Measurements from ENCODE around the gene ADAMTS8. TPM values are rescaled to one million over a fixed set of nuclear protein-coding genes. Genes with fewer than 3 reads are reported as not detected.

ADAMTS8 gene
- polyA plus RNA-seq, 1 of the 3 experiments (the other 2 are of a cell fraction): not detected

DNA sequence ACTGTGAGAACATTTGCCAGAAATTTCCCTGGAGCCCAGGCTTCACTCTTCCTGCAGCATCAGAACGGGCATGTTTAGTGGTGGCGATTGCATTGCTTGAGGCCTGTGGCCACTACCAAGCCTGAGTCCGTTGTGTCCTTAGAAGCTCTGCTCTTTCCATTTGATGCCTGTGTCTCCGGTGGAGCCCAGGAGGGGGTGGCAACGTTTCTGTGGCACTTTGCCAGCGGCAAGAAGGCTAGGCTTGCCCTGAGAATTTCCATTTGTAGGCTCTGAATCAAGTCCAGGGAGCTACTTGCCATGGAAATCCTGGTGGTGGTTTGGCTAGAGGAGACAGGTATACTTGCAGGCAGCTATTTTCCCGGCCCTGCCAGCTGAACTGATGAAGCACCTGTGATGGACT lies 47.1 kb downstream of the ADAMTS8 start:
- Histone ChIP-seq H3K4me1 (ENCODE audit: control insufficient read depth in 1 of 2, insufficient read depth in 2 of 2, low read depth in 1 of 2, low read length in 1 of 2) (no peaks in the 10 kb centered on the region), H3K9me2 (no peaks in the 10 kb centered on the region), H3K36me3 (replicated peaks in 1 of 2; ENCODE audit: control insufficient read depth in 1 of 2, insufficient read depth in 2 of 2, low read length in 1 of 2) (no peaks in the 10 kb centered on the region), H3K9ac (no peak overlapping the region), H3K27ac (ENCODE audit: low read depth in 2 of 2, low read length in 1 of 2) (no peak overlapping the region), H3K27me3 (ENCODE audit: insufficient read depth) (no peaks in the 10 kb centered on the region), H2AFZ (ENCODE audit: low read depth) (no peak overlapping the region), H3F3A (replicated peaks; ENCODE audit: insufficient read depth) (no peaks in the 10 kb centered on the region), H3K79me2 (ENCODE audit: insufficient read depth) (no peaks in the 10 kb centered on the region), H3K9me3 (no peaks in the 10 kb centered on the region), H3K4me2 (no peak overlapping the region), H4K20me1 (ENCODE audit: insufficient read depth) (no peaks in the 10 kb centered on the region), H3K4me3 (ENCODE audit: low read depth in 2 of 2, low read length in 1 of 2) (no peak overlapping the region)
- DNase-seq: no peak
- ChIA-PET POLR2A (no interaction called here), CTCF (no interaction called here)
- TF ChIP-seq SIN3A (IDR thresholded peaks at IDR 0.05; ENCODE audit: borderline replicate concordance, low read depth, low read length) (no peak), RAD21 (IDR thresholded peaks at IDR 0.05; ENCODE audit: low read length) (no peak), FOXM1 (IDR thresholded peaks at IDR 0.05; ENCODE audit: low read depth) (no peak), RCOR1 (IDR thresholded peaks at IDR 0.05; ENCODE audit: low read length) (no peak), JUND (IDR thresholded peaks at IDR 0.05) (no peak), TAF1 (IDR thresholded peaks at IDR 0.05; ENCODE audit: borderline replicate concordance, low read depth, low read length) (no peak), EP300 (IDR thresholded peaks at IDR 0.05; ENCODE audit: borderline replicate concordance in 1 of 2, low read depth in 1 of 2, low read length in 1 of 2) (no peak), TEAD4 (IDR thresholded peaks at IDR 0.05; ENCODE audit: borderline replicate concordance, insufficient read depth) (no peak), GATA2 (CRISPR knock-in tag; IDR thresholded peaks at IDR 0.05) (no peak), MXI1 (IDR thresholded peaks at IDR 0.05; ENCODE audit: low read depth, low read length) (no peak), RXRA (IDR thresholded peaks at IDR 0.05; ENCODE audit: borderline replicate concordance, low read depth) (no peak)
- TF ChIP-seq, protein P1, sequence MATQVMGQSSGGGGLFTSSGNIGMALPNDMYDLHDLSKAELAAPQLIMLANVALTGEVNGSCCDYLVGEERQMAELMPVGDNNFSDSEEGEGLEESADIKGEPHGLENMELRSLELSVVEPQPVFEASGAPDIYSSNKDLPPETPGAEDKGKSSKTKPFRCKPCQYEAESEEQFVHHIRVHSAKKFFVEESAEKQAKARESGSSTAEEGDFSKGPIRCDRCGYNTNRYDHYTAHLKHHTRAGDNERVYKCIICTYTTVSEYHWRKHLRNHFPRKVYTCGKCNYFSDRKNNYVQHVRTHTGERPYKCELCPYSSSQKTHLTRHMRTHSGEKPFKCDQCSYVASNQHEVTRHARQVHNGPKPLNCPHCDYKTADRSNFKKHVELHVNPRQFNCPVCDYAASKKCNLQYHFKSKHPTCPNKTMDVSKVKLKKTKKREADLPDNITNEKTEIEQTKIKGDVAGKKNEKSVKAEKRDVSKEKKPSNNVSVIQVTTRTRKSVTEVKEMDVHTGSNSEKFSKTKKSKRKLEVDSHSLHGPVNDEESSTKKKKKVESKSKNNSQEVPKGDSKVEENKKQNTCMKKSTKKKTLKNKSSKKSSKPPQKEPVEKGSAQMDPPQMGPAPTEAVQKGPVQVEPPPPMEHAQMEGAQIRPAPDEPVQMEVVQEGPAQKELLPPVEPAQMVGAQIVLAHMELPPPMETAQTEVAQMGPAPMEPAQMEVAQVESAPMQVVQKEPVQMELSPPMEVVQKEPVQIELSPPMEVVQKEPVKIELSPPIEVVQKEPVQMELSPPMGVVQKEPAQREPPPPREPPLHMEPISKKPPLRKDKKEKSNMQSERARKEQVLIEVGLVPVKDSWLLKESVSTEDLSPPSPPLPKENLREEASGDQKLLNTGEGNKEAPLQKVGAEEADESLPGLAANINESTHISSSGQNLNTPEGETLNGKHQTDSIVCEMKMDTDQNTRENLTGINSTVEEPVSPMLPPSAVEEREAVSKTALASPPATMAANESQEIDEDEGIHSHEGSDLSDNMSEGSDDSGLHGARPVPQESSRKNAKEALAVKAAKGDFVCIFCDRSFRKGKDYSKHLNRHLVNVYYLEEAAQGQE (IDR thresholded peaks at IDR 0.05; ENCODE audit: low read depth, low read length): no peak
- TF ChIP-seq, protein P2, sequence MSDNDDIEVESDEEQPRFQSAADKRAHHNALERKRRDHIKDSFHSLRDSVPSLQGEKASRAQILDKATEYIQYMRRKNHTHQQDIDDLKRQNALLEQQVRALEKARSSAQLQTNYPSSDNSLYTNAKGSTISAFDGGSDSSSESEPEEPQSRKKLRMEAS (IDR thresholded peaks at IDR 0.05; ENCODE audit: low read depth): no peak
- TF ChIP-seq, protein P3, sequence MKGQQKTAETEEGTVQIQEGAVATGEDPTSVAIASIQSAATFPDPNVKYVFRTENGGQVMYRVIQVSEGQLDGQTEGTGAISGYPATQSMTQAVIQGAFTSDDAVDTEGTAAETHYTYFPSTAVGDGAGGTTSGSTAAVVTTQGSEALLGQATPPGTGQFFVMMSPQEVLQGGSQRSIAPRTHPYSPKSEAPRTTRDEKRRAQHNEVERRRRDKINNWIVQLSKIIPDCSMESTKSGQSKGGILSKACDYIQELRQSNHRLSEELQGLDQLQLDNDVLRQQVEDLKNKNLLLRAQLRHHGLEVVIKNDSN (IDR thresholded peaks at IDR 0.05; ENCODE audit: borderline replicate concordance, low read depth): no peak
- TF ChIP-seq, protein P4, sequence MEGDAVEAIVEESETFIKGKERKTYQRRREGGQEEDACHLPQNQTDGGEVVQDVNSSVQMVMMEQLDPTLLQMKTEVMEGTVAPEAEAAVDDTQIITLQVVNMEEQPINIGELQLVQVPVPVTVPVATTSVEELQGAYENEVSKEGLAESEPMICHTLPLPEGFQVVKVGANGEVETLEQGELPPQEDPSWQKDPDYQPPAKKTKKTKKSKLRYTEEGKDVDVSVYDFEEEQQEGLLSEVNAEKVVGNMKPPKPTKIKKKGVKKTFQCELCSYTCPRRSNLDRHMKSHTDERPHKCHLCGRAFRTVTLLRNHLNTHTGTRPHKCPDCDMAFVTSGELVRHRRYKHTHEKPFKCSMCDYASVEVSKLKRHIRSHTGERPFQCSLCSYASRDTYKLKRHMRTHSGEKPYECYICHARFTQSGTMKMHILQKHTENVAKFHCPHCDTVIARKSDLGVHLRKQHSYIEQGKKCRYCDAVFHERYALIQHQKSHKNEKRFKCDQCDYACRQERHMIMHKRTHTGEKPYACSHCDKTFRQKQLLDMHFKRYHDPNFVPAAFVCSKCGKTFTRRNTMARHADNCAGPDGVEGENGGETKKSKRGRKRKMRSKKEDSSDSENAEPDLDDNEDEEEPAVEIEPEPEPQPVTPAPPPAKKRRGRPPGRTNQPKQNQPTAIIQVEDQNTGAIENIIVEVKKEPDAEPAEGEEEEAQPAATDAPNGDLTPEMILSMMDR (IDR thresholded peaks at IDR 0.05): no peak
- 66% methylated on average over 7 of the region's 7 CpGs for WGBS (ENCODE audit: low lambda C conversion rate)
